Epithelial cell of proximal tubule (primary cell): ENCODE data around the gene VSTM4. TPM values are rescaled to one million over a fixed set of nuclear protein-coding genes. Genes with fewer than 3 reads are reported as not detected.

Source experiments
- DNase-seq: peaks from one replicate; pipeline ENCODE4 v3.0.0-alpha.2; 2011; ENCODE audit warnings: low read depth
- H3K4me3 ChIP-seq: 2 replicates; pipeline ENCODE4 v1.5.1; 2011; ENCODE audit warnings: low read depth, mild to moderate bottlenecking, low read length
- total RNA-seq: library from RNA; depleted of rRNA; stranded (reverse); fragments of >200 nt; gene quantifications from 2 replicates; pipeline ENCODE4 v1.2.3, GENCODE V29; 2015
- TF ChIP-seq, protein P1 (sequence below): conservative IDR thresholded peaks from 2 replicates; pipeline ENCODE4 v1.5.1; 2012; ENCODE audit warnings: low read depth, mild to moderate bottlenecking, low read length

Gene VSTM4
- total RNA-seq, 1 donor from 2014 or later = 0.40 TPM

GRCh38 chr10:48978318-48978717 lies 137.0 kb downstream of the VSTM4 start:
- no peak overlapping the region for H3K4me3 ChIP-seq
- no peak for DNase-seq
- TF ChIP-seq, protein P1, sequence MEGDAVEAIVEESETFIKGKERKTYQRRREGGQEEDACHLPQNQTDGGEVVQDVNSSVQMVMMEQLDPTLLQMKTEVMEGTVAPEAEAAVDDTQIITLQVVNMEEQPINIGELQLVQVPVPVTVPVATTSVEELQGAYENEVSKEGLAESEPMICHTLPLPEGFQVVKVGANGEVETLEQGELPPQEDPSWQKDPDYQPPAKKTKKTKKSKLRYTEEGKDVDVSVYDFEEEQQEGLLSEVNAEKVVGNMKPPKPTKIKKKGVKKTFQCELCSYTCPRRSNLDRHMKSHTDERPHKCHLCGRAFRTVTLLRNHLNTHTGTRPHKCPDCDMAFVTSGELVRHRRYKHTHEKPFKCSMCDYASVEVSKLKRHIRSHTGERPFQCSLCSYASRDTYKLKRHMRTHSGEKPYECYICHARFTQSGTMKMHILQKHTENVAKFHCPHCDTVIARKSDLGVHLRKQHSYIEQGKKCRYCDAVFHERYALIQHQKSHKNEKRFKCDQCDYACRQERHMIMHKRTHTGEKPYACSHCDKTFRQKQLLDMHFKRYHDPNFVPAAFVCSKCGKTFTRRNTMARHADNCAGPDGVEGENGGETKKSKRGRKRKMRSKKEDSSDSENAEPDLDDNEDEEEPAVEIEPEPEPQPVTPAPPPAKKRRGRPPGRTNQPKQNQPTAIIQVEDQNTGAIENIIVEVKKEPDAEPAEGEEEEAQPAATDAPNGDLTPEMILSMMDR = no peak

- TF ChIP-seq, protein P1 = peak; percentile 65
- H3K4me3 ChIP-seq = no peak overlapping the region
- DNase-seq = peak; percentile 7
Observed at GRCh38 chr10:48976196-48976595, 139.1 kb downstream of the VSTM4 start.

DNA sequence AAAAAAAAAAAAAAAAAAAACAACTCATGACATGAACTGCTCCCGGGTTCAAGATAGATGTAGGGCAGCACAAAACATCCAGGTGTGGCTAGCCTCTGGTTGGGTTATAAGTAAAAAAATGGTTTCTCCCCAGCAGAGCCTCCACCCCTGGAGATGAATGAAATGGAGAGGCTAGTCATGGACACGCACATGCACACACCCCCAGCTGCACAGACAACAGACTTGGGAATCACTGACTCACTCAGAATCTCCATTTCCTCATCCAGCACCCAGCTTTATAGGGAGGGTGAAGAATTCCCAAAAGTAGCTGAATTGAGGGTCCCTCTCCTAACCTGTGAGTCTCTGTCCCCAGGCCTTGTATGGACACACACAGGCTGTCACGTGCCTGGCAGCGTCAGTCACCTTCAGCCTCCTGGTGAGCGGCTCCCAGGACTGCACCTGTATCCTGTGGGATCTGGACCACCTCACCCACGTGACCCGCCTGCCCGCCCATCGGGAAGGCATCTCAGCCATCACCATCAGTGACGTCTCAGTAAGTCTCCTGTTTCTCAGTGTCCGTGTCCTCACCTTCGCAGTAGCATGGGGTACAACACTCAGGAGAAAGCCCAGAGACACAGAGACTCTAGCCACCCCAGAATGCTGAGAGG lies 140.7 kb downstream of the VSTM4 start:
- TF ChIP-seq, protein P1 = no peak
- no peak for DNase-seq
- H3K4me3 ChIP-seq = no peak overlapping the region

DNA sequence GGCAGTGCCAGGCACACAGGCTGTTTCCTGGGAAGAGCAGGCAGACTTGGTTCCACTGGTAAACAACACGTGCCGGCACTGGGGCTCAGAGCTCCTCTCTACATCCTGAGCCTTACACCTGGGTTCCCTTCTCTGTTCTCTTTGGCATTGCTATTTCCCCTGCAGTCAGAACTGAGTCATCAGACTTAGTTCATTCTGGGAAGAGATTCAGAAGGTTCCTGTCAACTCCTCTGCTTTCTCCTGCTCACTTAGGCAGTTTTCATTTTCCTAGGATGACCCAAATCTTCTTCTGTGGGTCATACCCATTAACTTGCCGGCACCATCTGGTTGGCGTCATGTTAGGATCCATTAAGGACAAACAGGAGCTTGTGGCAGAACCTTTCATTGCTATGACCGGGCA lies 142.3 kb downstream of the VSTM4 start:
- DNase-seq = no peak
- no peak overlapping the region for H3K4me3 ChIP-seq
- TF ChIP-seq, protein P1 = no peak

- TF ChIP-seq, protein P1 = no peak
- no peak overlapping the region for H3K4me3 ChIP-seq
- DNase-seq = no peak
Observed at GRCh38 chr10:48970654-48971053, 144.7 kb downstream of the VSTM4 start.

DNA sequence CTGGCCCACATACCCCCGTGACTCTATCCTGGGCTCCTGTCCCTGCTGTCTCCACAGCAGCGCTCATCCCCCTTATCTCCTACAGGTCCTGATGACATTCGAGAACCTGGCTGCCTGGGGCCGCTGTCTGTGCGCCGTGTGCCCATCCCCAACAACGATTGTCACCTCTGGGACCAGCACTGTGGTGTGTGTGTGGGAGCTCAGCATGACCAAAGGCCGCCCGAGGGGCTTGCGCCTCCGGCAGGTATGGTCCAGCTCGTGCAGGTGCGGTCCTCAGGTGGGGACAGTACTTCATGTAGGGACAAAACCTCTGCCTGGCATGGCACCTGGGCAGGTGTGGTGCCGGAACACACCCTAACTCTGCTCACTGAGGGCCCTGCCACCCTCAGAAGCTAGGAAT lies 145.3 kb downstream of the VSTM4 start:
- no peak for DNase-seq
- TF ChIP-seq, protein P1 = no peak
- H3K4me3 ChIP-seq = no peak overlapping the region

GRCh38 chr10:48968036-48968435 lies 147.3 kb downstream of the VSTM4 start:
- no peak overlapping the region for H3K4me3 ChIP-seq
- TF ChIP-seq, protein P1 = no peak
- no peak for DNase-seq
